GM19239 (cell line): Measurements from ENCODE around the gene ADPRHL1.
"Not testable (repeated sequence)": the region's sequence is repeated elsewhere in the genome, so short reads cannot be mapped to it uniquely, and the experiment has no call there.

Experiments used
- DNase-seq: peaks from one replicate; pipeline ENCODE4 v3.0.0; 2011; ENCODE audit warnings: low spot score; ENCODE audit not compliant: insufficient read length
- FAIRE-seq: peaks from 2 replicates; lab custom pipeline; 2011; peaks lifted over from hg19 to GRCh38; lab: Jason Lieb, UNC

ADPRHL1 gene

DNA sequence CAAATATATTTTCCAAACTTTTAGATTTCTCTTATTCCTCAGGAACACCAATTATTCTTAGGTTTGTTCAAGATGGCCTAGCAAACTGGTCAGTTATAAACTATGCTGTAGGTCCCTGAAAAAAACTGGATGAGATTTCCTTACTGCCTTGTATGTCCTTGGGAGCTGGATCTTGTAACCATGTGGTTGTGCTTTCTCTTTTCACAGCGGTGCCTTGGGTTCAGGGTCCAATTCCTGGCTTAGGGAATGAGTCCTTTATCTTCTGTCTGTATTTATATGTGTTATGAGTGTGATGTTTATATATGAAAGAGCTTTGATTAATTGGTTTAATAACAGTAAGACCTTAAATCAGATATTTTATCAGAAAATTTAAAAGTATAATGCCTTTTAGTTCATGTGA is 65.9 kb downstream of the ADPRHL1 start:
- FAIRE-seq = no peak
- no peak for DNase-seq

DNA sequence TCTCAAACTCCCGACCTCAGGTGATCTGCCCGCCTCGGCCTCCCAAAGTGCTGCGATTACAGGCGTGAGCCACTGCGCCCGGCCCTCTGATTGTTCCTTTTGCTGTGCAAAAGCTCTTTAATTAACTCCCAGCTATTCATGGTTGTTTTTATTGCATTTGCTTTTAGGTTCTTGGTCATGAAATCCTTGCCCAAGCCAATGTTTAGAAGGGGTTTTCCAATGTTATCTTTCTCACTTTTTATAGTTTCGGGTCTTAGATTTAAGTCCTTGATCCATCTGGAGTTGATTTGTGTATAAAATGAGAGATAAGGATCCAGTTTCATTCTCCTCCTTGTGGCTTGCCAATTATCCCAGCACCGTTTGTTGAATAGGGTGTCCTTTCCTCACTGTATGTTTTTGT is 70.2 kb downstream of the ADPRHL1 start:
- FAIRE-seq = no peak
- no peak for DNase-seq

DNA sequence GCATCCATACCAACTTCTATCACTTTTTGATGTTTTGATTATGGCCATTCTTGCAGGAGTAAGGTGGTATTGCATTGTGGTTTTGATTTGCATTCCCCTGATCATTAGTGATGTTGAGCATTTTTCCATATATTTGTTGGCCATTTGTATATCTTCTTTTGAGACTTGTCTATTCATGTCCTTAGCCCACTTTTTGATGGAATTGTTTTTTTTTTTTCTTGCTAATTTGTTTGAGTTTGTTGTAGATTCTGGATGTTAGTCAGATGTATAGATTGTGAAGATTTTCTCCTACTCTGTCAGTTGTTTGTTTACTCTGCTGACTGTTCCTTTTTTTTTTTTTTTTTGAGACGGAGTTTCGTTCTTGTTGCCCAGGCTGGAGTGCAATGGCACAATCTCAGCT is 70.7 kb downstream of the ADPRHL1 start:
- not testable (repeated sequence) for DNase-seq, FAIRE-seq

DNA sequence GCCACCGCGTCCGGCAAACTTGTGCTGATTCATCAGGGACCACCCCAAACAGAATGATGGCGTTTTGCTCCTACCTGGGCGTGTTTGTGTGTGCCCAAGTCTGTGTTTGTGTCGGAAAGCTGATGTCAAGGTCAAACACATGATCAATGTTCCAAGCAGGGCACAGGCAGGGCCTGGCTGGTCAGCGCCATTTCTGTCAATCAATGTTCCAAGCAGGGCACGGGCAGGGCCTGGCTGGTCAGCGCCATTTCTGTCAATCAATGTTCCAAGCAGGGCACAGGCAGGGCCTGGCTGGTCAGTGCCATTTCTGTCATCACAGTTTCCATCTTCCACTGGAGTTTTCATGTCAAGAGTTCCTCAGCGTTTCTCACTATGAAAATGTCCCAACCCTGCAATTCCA is 74.5 kb downstream of the ADPRHL1 start:
- no peak for FAIRE-seq
- no peak for DNase-seq

DNA sequence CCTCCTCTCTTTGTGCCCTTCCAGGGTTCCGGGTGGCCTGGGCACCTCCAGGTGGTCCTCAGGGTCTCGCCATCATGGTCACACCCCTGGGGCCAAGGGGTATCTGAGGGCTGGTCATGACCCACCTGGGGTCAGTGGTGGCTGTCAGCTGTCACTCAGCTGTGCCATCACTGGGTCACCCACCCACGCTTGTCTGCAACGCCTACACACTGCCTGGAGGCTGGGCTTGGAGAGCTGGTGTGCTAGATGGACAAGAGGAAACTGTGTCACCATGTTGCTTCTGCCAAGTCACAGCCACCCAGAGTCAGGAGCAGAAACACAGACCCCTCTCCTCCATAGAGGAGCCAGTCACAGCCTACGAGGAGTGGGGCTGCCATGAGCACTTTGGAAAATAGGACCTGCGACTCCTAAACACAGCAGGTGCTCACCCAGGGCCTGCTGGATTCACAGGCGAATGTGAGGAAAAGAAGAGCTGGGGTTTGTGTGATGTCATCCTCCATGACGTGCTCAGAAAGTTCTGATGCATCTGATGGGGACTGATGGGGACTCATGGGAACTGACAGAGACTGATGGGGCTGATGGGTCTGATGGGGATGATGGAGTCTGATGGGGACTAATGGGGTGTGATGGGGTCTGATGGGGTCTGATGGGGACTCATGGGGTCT is 78.6 kb downstream of the ADPRHL1 start:
- no peak for FAIRE-seq
- no peak for DNase-seq

DNA sequence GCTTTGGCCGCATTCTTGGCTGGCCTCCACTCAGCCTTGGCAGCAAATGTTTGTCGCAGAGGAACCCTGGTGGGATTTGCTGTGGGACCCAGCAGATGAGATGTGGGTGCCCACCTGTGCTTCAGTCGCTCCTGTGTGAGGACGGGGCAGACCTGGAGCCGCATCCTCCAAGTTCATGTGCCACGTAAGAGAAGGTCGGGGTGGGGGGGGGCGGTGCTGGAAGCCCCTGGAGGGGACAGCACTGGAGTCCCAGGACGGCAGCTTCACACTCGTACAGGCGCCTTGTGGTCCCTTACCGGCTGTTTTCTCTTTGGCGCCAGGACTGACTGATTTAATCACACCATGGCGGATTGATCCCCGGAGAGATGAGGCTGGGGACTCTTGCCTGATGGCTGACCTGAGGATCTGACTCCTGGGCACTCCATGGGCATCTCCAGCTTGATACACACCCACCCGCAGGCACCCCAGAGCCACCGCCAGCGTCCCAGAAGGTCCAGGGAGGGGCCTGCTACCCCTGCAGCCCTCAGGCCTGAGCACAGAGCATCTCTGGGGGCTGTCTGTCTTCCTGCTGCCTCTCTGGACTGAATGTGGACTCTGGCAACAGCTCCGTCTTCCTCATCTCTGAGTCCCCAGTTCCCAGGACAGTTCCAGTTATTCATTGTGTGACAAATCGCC is 79.3 kb downstream of the ADPRHL1 start:
- DNase-seq (no peak), FAIRE-seq (no peak)

DNA sequence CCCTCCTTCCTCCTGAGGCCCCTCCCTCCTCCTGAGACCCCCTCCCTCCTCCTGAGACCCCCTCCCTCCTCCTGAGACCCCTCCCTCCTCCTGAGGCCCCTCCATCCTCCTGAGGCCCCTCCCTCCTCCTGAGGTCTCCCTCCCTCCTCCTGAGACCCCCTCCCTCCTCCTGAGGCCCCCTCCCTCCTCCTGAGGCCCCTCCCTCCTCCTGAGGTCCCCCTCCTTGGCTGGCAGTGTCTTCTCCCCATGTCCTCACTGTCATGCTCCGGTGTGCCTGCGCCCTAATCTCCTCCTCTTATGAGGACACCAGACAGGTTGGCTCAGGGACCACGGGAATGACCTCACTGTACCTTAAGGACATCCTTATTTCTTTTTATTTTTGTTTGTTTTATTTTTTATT is 81.6 kb downstream of the ADPRHL1 start:
- FAIRE-seq, DNase-seq: not testable (repeated sequence)

DNA sequence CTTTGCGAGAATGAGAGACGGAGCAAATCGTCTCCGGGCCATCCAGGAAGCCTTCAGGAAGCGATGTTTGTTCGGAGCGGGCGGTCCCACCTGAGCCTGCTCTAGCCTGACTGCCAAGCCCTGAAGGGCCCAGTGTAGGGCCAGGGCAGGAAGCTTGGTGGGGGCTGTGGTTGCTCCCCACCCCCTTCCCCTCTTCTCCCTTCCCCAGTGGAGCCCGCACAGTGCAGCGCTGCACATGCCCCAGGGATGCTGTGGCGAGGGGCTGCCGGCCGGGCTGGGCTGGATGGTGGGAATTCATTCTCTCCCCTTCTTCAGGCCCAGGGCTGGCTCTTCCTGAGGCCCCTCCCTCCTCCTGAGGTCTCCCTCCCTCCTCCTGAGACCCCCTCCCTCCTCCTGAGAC is 82.2 kb downstream of the ADPRHL1 start:
- FAIRE-seq (no peak), DNase-seq (no peak)

DNA sequence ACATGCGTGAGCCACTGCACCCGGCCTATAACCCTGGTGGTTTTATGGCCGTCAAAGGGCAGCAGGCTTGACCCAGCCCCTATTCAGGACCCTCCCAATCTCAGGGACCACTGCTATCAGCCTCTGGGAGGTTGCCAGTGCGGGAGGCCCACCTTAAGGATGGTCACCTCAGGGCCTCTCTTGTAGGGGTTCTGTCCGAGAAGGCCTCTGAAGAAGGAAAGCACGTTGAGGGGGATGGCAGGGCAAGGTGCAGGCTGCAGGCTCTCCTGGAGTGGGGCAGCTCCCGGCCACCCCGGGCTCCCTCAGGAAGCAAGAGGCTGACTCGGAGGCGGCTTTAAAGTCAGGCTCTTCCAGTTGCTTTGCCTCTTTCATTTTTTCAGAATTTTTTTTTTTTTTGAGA is 83.4 kb downstream of the ADPRHL1 start:
- no peak for FAIRE-seq
- DNase-seq = no peak

DNA sequence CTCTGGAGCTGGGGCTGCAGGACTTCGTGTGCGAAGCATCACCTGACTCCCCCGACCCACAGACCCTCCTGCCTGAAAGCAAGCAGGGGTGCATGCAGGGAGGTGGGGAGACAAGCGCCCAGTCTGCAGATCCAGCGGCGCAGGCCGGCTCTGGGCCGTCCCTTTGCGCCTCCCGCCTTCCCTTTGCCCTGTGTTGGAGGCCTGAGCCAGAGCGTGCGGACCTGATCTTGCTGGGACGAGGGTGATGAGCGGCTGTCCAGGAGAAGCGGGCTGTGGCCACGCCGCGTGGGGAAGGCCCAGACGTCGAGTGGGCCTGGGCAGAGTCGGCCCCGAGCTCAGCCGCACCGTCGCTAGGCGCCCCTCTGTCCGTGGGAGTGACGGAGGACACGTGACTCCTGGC is 84.1 kb downstream of the ADPRHL1 start:
- FAIRE-seq (no peak), DNase-seq (no peak)

DNA sequence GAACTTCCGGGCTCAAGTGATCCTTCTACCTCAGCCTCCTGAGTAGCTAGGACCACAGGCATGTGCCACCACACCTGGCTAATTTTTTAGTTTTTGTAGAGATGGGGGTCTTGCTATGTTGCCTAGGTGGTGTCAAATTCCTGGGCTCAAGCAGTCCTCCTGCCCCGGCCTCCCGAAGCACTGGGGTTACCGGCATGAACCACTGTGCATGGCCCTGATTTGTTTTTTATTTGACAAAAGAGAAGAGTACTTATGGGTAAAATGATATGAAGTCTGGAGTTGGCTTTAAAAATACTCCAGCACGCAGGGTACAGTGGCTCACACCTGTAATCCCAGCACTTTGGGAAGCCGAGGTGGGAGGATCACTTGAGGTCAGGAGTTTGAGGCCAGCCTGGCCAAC is 84.9 kb downstream of the ADPRHL1 start:
- DNase-seq, FAIRE-seq: not testable (repeated sequence)

DNA sequence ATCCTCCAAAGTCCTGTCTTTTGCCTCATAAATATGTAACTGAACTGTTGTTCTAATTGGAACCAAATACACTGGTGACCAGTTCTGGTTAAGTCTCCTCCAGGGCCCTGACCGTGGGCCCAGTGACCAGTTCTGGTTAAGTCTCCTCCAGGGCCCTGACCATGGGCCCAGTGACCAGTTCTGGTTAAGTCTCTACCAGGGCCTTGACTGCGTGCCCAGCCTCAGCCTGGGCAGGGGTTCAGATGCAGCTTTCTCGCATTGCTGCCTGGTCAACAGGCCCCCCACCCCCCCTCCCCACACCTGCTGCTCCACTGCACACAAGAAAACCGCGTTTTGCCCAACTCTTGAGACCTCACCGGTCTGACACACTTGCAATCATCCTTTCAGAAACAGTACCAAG is 85.5 kb downstream of the ADPRHL1 start:
- DNase-seq (no peak), FAIRE-seq (no peak)

DNA sequence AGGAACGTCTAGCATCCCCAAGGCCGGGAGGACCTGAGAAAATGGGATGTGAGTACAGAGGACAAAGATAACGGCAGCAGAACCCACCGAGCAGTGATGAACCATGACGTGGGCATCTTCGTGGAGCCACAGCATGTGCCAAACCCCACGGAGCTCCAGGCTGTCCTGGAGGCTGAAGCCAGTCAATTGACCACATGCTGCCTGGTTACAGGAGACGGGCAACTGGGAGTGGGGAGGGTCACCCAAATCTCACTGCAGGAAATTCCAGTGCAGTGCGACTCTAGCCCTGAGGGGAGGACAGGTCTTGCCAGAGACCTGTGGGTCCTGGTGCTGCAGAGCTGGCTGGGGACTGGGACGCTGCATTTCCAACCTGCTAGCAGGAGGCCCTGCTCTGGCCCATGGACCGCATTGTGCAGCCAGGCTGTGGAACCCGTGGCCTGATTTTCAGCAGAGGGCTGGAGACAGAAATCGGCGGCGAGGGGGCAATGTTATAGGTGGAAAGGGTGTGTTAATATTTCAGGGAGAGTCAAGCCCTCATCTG is 86.2 kb downstream of the ADPRHL1 start:
- no peak for FAIRE-seq
- DNase-seq = no peak

DNA sequence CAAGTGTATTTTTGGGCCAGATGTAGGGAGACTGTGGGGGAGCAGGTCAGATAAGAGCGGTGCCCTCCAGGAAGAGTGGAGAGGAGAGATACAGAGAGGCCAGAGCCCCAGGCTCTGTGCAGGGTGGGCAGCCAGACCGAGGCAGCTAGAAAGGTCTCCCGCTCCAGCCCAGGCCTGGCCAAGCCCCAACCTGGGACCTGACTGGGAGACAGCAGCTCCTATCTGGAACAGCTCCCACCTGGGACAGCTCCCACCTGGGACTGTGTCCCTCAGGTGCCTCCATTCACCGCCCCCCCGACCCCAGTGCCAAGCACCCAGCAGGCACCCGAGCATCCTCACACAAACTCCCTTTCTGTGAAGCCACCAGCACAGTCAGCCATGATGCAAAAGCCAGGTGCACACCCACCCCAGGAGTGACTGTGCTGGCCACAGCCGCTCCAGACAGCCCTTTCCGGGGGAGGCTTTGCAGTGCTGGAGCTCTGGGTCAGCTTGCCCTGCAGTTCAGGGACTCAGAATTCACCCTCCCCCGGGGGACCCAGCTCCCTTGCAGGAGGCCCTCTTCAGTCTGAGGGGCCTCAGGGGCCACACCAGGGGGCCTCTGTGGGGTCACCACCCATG is 87.2 kb downstream of the ADPRHL1 start:
- FAIRE-seq = no peak
- no peak for DNase-seq

DNA sequence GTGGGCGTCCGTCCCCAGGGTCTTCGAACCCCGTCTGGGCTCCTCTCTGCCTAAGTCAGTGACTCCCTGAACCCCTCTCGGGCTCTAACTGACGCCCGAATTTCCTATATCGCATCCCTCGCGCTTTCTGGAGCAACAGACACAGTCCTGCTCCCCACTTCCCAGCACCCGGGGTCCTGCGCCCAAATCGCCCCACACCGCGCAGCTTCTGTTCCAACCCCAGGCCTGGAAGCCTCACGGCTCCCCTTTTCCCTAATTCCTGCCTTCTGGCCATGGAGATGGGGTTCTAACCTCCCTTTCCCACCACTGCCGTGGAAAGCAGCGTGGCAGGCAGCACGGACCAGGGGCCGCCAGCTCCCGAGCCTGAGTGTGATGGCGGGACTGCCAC is 87.7 kb downstream of the ADPRHL1 start:
- DNase-seq (no peak), FAIRE-seq (no peak)

DNA sequence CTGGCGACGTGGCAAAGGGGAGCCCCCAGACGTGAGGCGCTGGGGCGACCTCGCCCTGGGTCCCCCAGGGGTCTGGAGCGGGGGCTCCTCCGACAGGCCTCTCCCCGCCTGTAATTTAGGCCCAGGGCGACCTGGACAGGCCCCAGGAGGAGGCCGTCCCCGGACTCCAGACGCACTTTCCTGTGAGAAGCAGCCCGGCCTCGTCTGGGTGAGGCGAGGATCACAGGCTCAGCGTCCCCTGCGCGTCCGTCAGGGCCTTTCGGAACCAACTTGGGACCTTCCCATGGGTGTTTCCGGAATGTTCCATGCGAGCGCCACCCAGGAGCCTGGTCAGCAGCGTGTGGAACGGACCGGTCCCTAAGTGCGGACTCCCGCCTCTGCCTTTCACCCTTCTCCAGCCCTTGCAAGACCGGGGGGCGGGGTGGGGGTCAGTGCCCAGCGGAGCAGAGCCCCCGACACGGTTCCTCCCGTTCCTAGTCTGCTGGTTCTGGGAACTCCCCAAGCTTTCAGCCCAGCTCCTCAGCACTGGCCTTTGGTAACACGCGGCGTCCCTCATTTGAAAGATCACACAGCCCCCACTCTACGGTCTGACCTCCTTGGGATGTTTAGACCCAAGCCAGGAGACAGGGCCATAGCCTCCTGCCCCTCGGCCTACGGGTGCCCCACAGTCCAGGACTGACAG is 88.2 kb downstream of the ADPRHL1 start:
- no peak for FAIRE-seq
- DNase-seq = no peak

DNA sequence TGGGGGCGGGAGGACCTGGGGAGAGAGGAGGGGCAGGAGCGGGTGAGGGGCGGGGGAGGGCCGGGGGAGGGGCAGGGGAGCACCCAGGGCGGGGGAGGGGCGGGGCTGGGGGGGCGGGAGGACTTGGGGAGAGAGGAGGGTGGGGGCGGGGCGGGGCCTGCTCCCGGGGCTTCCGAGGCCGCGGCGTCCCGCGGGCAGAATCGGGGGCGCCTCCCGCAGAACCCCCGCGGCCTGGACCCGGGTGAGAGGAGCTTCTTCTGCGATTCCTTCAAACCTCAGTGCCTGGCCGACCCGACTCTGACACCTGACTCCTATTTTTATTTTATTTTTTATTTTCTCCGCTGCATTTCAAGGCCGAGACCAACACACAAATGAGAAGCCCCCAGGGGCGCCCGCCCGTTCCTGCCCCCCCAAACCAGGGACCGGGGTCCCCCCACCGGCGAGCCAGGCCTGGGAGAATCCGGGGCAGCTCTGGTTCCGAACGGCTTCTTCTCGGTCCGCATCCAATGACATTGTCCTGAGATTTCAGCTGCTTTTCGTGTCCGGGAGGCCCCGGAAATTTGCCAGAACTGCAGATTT is 88.9 kb downstream of the ADPRHL1 start:
- no peak for DNase-seq
- FAIRE-seq = no peak

DNA sequence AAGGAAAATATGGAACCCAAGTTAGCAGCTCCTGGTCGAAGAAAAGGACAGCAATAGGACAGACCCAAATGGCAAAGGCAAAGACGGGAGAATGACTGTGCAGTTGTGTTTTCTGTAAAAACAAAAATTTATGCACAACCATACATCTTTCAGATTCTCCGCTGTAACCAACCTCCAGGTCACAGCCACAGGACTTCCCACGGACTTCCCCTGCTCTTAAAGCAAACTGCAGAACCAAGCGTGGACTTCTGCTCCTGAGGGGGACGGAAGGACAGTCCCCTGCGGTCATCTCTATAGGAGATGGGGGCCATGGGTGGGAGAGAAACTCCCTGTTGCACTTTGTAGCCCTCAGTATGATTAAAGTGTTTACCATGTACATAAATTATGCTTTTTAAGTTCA is 91.9 kb downstream of the ADPRHL1 start:
- DNase-seq = no peak
- FAIRE-seq = no peak

DNA sequence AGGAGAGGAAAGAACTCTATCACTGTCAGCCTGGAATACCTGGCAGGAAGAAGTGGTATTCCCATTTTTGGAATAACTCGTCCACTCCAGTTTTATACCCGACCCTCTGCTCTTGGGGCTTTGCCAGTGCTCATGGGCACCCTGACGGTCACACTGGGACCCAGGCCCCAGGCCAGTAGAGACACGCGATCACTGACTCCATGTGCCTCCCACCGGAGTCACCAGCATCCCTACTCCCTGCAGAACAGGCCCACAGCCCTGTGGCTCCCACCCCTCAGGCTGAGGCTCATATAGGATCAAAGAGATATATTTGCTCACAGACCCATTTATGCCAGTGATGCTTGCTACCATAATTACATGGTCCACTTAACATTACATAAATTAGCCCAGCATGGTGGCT is 92.8 kb downstream of the ADPRHL1 start:
- no peak for FAIRE-seq
- DNase-seq = no peak

DNA sequence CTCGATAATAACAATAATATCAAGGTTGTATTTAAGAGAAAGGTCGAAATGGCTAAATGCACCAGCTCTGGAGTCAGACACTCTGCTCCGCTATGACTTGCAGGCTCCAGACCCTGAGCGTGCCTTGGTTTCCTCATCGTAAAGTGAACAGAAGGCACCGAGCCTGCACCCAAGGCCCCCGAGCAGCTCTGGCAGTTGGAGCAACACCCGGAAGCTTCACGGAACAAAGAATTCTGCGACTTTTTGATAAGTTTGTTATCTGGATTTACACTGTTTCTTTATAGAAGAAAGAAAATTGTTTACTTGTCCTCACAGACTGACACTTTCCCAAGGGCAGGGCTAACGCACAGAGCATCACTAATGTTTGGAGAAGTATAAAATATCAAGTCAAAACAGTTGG is 93.7 kb downstream of the ADPRHL1 start:
- DNase-seq (no peak), FAIRE-seq (no peak)
